Measurements from ENCODE around the gene CYP27A1. TPM values are rescaled to one million over a fixed set of nuclear protein-coding genes. Genes with fewer than 3 reads are reported as not detected.

The CYP27A1 gene
- total and polyA plus RNA-seq, 2 of the 8 experiments (the other 6 are each of a cell fraction or from before 2014, with no cell fraction given), result 5.4 to 14.7 TPM

- TF ChIP-seq CHD7 (IDR thresholded peaks at IDR 0.05; ENCODE audit: insufficient replicate concordance, low read length), result no peak
- TF ChIP-seq SUZ12 (IDR thresholded peaks at IDR 0.05; ENCODE audit: low read length), result no peak
- no peak for TF ChIP-seq POLR2A (IDR thresholded peaks at IDR 0.05; ENCODE audit: control extremely low read depth in 1 of 2, low read depth in 2 of 2, low read length in 2 of 2)
- no peak for TF ChIP-seq FOSL1 (IDR thresholded peaks at IDR 0.05; ENCODE audit: insufficient read depth, low read depth, low read length)
- TF ChIP-seq EGR1 (IDR thresholded peaks at IDR 0.05; ENCODE audit: borderline replicate concordance, low read depth, low read length), result no peak
- no peak for TF ChIP-seq POLR2AphosphoS5 (IDR thresholded peaks at IDR 0.05; ENCODE audit: low read depth, low read length)
- TF ChIP-seq SP4 (IDR thresholded peaks at IDR 0.05; ENCODE audit: low read length), result no peak
- TF ChIP-seq CBX5 (IDR thresholded peaks at IDR 0.05; ENCODE audit: low read depth, low read length), result no peak
- TF ChIP-seq RXRA (IDR thresholded peaks at IDR 0.05; ENCODE audit: insufficient read depth, low read depth, low read length), result no peak
- TF ChIP-seq KDM4A (IDR thresholded peaks at IDR 0.05; ENCODE audit: low read depth, low read length, severe bottlenecking), result no peak
- TF ChIP-seq TCF12 (IDR thresholded peaks at IDR 0.05; ENCODE audit: low read depth, low read length), result no peak
- no peak for TF ChIP-seq CEBPB (IDR thresholded peaks at IDR 0.05; ENCODE audit: low read depth, low read length)
These were observed 38.9 kb downstream of the CYP27A1 start (continued) for GRCh38 chr2:218820746-218821369.
